Skin epidermis (tissue), 12 donors: ENCODE results near the gene LDLRAD3.

ENCODE experiments used
- H3K27ac ChIP-seq, 21 experiments: fragments of 200-600 bp; sonication (generic) in 11 of 21; one replicate each; pipeline ENCODE4 v1.5.0; 2020; ENCODE audit warnings: mild to moderate bottlenecking in 3 of 21, inconsistent platforms in 2 of 21, moderate library complexity in 2 of 21
- H3K4me3 ChIP-seq, 7 experiments: fragments of 200-600 bp; sonication (generic) in 2 of 7; one replicate each; pipeline ENCODE4 v1.5.0; 2020; ENCODE audit warnings: inconsistent platforms in 2 of 7, mild to moderate bottlenecking in 2 of 7, moderate library complexity in 1 of 7

LDLRAD3 gene

DNA sequence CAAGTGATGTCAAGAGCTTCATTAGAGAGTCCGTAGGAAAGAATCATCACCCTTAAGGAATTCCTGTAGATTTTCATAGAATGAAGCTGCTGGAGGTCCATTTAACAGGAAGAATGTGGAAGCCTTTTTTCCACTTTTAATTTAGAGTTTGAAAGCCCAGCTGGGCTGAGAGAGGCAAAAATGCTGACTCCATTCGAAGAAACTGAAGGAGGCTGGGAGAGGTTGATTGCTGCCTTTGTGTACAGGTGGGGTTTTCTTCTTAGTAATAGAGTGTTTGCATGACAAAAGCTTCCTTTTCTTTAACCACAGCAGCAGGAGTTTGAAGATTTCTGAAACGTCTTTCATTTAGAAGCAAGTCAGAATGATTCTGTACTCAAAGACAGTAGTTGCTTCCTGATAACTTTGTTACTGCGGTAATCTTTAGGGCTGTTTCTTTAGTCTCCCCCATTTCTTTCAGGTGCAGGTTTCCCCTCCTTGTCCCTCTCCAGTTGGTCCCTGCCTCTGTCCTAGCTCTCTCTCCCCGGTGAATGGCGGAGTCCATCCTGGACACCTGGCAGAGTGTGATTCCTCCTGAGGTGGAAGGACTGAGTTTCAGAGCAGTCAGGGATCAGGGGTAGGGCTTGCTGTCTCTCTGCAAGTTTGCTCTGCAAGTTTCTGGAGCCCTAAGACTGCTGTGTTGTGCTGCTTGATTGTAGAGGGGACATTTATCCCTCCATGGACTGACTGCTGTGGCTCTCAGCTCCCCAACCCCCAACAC, 166.2 kb downstream of the LDLRAD3 start:
- H3K27ac ChIP-seq = no peak overlapping the region

DNA sequence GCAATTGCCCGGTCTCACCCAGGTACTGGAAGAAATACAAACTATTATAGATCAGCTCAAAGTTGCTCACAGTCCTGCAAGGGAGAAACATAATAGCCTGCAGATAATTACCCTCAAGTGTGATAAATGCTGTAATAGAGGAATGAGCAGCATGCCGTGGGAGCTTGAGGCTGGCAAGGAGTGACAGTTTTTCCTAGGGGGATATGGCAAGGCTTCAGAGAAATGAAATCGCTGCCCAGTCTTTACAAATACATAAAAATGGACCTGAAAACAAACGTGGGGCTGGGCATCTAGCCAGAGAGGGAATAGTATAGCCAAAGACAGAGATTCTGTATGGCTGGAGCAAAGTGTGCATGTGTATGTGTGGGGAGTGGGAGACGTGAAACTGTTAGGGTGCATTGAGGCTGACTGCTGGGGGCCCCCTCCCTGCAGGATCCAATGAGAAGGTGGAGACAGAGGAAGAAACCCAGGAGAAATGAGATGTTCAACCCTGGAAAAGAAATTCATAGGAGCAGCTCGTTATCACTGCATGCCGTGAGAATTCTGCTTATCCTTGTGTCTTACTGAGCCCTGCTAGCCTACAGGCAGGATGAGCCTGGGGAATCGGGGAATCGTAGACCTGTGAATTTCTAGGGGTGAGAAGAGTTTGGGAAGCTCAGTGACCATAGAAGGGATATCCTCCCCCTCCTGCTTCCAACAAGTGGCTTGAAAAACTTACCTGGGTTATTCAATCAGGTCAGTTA, 167.0 kb downstream of the LDLRAD3 start:
- Histone ChIP-seq H3K4me3 (no peak overlapping the region), H3K27ac (no peak overlapping the region)

More for the DNA sequence above, 166.2 kb downstream of the LDLRAD3 start:
- H3K4me3 ChIP-seq = no peak overlapping the region

DNA sequence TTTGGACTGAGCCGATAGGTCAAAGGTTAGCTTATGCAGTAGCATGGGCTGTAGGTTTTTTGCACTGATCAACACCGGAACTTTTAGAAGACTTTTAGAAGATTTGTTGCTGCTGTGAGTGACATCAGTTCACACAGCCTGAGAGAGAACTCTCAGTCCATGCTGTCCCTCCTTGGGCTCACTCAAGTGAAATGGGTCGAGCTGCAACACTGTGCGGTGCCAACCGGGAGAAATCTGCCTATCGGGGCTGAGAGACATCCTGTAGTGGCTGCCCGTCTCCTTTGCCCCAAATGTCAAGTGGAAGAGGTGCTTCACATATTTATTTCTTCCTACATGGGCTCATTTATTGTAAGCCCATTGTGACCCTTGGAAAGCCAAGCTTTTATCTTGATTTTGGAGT, 170.2 kb downstream of the LDLRAD3 start:
- no peak overlapping the region for H3K27ac ChIP-seq
- H3K4me3 ChIP-seq = no peak overlapping the region

DNA sequence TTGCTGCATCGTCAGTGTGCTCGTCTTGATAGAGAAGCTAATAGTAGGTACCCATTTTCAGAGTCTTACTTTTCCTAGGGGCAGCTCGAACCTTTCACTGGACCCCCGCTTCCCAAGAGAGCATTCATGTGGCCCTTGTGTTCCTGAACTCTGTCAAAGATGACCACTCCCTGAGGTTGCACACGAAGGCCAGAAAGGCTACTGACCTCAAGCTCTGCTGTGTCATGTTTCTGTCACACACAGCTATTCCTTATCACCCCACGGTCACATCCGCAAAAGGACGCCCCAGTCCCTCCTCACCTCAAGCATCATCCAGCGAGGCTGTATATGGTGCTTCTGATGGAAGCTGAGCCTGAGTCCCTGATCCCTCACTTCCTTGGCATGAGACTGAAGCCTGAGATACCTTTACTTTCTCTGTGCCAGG, 171.5 kb downstream of the LDLRAD3 start:
- Histone ChIP-seq H3K27ac (peak overlapping the region in 1 of 21 experiments; percentile 9), H3K4me3 (no peak overlapping the region)

DNA sequence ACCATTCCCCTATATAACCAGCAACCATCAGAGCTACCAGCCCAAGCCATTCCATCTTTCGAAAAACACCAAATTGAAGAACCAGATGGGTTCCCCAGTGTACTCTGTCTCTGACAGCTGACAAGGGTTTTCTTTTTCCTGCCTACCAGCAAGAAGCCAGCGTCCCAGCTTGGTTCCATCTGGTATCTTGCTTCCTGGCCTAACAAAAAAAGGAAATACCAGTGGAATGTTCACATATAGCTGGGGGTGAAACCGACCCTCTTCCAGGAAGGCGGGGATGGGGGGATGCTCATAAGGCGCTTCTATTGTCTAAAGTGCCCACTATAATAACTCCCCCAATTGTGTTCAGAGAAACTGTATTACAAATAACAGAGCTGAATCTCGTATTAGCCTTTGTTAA, 172.3 kb downstream of the LDLRAD3 start:
- no peak overlapping the region for H3K4me3 ChIP-seq
- peak overlapping the region in 1 of 21 experiments; percentile 9 for H3K27ac ChIP-seq

DNA sequence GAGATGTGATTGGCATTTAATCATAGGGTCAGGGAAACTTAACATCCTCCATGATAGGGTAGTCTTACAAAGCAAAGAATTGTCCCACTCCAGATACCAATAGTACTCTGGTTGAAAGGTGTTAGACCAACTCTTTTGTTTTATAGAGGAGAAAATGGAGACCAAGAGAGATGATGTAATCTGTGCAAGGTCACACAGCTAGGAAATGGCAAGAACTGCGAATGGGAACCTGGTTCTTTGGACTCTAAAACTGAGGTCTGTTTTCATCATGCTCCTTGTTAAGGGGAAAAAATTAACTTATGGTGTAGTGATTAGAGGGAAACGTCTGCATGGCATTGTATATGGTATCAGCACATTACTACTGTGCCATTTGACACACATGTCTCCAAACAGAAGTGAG, 174.2 kb downstream of the LDLRAD3 start:
- Histone ChIP-seq H3K4me3 (no peak overlapping the region), H3K27ac (no peak overlapping the region)

DNA sequence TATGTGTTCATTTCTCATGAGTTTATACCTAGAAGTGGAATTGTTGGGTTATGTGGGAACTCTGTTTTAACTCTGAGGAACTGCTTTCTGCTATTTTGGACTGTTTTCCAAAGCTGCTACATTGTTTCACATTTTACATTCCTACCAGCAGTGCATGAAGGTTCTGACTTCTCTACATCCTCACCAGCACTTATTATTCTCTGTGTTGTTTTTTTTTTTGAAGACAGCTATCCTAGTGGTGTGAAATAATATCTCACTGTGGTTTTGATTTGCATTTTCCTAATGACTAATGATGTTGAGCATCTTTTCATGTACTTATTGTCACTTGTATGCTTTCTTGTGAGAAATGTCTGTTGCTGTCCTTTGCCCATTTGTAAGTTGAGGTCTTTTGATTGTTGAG, 175.4 kb downstream of the LDLRAD3 start:
- Histone ChIP-seq H3K4me3 (no peak overlapping the region), H3K27ac (no peak overlapping the region)

DNA sequence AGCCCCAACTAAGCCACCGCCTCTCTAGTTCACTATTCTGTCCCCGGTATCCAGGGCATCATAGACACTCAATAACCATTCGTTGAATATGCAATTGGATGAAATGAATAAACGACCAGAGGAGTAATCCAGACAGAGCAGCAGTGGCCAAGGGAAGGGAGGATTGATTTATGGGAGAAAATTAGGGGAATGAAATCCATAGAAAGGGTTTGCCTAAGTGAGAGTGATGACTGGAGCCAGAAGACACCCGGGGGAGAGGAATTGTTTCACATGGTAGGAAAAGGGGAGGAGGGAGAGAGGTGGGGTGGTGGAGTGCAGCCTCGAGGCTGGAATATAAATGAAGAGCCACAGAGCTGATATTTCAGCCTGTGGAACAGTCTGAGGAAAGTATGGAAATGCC, 177.2 kb downstream of the LDLRAD3 start:
- H3K4me3 ChIP-seq = no peak overlapping the region
- no peak overlapping the region for H3K27ac ChIP-seq

DNA sequence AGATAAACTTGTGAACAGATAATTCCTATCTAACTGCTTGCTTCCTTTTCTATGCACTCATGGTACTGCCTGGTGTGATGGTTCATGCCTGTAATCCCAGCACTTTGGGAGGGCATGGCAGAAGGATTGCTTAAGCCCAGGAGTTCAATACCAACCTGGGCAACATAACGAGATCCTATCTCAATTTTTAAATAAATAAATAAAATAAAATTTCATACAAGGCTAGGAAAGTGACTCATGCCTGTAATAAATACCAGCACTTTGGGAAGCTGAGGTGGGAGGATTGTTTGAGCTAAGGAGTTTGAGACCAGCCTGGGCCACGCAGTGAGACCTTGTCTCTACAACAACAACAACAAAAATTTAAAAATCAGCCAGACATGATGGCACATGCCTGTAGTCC, 178.8 kb downstream of the LDLRAD3 start:
- Histone ChIP-seq H3K27ac (no peak overlapping the region), H3K4me3 (no peak overlapping the region)

DNA sequence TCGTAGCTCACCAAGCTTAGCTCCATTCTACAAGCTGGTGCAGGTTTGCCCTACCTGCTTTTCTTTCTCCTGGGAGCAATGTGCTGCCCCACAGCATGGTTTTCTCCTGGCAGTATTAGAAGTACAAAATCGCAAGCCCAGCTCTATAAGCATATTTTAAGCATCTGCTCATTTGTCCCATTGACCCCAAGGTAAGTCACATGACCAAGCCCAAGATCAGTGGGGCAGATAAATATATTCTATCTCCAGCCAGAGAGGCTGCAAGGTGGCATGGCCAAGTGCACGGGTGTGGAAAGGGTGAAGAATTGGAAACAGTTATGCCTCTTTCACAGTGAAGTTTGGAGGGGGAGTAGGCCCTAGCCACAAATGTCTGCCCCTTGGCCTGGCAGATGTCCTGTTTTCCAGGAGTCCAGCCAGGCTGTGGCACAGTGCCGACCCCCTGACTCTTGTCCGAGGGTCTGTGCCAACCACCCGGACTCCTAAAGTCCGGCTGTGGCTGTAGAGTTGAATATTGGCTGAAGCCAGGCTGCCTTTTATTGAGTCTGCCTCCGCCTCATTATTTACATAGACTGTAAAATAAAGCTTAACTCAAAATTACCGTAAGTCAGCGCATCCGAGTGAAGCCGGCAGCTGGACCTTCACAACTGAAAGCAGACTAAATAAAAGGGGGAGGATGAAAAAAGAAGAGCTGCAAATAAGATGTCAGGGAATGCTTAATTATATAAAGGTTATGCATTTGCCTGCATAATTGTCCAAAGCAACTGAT, 179.7 kb downstream of the LDLRAD3 start:
- Histone ChIP-seq H3K27ac (no peak overlapping the region), H3K4me3 (no peak overlapping the region)

DNA sequence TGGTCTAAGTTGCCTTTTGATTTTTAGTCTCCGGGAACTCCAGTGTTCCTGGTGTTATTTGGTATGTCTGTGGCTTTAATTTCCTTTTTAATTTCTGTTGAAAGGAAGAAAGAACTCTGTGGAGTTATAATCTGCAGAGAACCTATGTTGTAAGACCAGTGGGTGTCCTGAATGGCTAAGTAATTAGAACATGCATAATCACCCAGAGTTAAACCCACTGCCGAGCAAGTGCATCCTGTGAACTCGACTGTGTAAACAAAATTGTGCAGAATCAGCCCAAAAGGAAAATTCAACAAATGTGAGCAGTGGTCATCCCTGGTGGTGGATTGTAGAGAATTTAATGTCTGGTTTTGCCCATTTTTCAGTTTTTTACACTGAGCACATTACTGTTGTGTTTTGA, 182.8 kb downstream of the LDLRAD3 start:
- Histone ChIP-seq H3K27ac (no peak overlapping the region), H3K4me3 (no peak overlapping the region)

DNA sequence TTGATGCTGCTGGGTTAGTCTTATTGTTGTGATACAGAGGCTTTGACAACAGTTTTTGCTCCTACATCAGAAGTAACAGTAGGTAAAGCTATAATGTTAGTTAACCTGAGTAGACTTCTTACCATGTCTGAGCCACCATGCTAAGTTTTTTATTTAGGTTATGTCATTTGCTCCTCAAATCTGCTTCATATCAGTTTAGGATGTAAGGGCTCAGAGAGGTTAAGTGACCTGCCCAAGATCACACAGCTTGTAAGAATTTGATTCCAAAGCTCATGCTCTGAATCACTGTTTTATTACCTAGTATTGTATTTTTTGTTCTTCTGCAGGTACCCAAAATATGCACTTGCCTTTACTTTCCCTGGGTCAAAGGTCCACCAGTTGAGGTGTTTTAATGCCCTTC, 183.7 kb downstream of the LDLRAD3 start:
- Histone ChIP-seq H3K4me3 (no peak overlapping the region), H3K27ac (no peak overlapping the region)

DNA sequence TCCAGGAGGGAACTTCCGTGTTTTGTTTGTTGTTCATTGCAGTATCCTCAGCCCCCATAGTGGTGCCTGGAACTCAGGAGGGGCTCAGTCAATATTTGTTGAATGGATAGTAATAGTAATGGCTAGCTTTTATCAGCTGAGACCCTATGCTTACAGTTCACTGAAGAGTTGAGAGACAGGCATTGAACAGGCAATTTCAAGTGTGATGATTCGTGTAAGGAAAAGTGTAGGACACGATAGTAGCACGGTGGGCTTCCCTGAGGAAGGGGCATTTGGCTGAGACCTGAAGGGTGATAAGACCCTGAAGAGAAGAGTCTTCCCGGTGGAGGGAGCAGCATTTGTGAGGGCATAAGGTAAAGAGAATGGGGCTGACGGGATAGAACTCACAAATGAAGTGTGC, 186.1 kb downstream of the LDLRAD3 start:
- Histone ChIP-seq H3K4me3 (no peak overlapping the region), H3K27ac (no peak overlapping the region)

DNA sequence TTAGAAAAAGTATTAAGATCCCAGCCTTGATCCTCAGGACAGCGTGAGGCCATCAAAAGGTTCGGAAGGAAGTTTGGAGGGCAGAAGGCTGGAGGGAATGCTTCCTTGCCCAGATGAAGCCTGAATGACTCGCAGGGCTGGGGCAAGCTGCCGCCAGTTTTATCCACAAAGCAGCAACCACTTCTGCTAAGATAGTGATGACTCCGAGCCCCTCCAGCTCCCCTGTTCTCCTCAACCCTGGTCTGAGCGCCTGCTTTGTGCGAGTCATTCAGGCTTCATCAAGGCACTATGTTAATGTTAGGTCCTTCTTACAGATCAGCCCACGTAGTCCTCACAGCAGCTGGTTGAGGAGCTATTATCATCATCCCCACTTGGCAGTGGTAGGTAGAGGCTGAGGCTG, 186.5 kb downstream of the LDLRAD3 start:
- Histone ChIP-seq H3K4me3 (no peak overlapping the region), H3K27ac (no peak overlapping the region)

DNA sequence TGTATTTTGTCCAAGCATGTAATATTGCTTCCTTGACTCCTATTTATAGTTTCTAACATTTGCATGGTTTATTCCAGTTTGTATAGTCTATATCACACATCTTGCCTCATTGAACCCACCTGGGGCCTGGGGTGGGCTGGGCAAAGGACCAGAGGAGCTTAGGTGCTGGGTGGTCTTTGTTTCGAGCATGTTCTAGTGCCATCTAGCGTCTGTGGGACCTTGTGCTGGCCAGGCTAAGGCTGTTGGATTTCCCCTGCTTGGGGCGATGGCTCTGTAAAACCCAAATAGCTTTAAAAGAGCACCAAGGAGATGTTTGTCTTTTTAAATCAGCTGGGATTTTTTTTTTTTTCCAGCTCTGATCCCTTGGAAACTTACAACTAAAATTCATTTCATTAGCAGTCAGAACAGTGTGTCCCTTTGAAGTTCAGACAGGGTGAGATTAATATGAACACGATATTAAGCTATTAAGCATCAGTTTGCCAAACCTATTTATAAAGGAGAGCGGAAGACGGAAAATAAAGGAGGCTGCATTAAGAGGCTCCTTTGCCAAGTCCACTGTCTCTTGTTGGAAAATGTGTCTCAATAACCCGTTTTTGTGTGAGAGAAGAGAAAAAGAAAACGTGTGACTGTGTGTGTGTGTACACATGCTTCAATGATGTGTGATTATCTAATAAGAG, 188.0 kb downstream of the LDLRAD3 start:
- Histone ChIP-seq H3K27ac (peak overlapping the region in 2 of 21 experiments; percentile 17 to 43), H3K4me3 (no peak overlapping the region)

DNA sequence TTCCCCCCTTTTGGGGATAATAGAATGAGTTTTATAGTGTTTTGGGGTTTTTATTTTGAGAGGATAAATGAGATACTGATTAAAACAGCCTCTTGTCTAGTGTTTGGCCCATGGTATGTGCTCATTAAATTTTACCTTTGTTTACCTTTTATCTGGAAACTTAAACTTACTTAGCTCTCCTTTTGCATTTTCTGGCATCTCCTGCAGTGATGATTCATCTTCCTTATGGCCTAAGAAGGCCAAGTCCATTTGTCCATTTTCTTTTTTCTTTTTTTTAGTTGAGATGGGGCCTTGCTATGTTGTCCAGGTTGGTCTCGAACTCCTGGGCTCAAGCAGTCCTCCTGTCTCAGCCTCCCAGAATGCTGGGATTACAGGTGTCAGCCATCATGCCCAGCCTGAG, 189.1 kb downstream of the LDLRAD3 start:
- Histone ChIP-seq H3K27ac (no peak overlapping the region), H3K4me3 (no peak overlapping the region)

DNA sequence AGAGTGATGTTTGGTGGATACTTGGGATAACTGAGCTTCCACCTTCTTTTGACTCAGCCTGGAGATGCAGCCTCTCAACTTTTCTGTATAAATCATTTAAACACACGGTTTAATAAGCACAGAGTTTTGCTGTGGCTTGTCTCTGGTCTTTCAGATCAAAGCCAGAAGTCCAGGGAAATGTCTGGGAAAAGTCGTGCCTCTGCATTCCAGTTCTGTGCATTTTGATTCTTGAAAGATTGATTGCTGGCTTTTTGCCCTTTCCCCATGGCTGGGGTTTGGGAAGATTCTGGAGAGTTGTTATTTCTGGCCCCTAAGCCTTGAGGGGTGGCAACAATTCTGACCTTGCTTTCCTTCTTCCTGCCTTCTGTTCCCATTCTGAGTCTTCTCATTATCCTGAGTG, 191.2 kb downstream of the LDLRAD3 start:
- Histone ChIP-seq H3K27ac (no peak overlapping the region), H3K4me3 (no peak overlapping the region)

DNA sequence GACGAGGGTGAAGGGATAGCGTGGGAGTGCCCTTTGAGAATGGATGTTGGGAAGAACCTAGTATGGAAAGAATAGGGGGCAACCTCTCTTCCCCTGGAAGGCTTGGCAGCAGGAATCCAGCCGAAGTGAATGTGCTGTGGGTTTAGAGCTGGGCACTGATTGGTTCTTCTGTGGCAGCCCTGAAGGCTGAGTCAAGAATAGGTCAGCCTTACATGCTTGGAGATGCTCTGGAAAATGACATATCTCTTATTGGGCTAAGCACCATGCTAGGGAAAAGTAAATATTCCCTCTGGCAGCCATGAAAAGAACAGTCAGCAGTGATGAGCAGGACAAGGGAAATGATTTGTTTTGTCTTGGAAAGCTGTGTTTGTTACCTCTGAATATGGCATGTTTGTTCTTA, 195.9 kb downstream of the LDLRAD3 start:
- Histone ChIP-seq H3K27ac (no peak overlapping the region), H3K4me3 (no peak overlapping the region)

DNA sequence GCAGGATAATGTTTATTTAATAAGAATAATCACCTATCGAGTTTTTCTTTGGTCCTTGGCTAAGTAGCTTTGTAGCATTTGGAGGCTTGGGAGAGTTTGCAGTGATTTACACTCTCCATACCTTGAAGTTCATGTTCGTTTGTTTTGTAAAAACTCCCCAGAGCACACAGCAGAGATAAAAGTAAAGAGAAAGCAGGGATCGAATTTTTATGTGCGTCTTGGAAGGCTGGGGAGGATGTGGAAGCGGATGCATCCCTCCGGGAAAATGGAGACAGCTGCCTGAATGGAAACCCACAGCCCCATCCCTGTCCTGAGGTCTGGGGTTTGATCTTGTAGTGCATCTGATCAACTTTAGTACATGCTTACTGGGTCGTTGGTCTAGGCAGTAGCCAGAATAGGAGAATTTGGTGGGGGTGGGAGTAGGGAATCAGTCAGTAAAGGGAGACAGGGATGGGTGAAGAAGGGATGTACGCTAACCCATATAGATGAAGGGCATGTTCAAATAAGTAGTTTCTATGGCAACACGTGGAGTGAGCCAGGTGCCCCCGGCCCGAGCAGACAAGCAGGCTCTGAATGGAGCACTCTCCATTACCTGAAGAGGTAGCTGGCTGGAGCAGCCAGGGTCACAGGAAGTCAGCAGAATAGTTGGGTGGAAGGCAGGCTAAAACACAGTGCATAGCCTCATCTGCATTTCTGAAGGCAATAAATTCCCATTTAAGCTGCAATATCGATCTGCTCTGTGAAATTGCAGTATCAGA, 197.5 kb downstream of the LDLRAD3 start:
- no peak overlapping the region for H3K27ac ChIP-seq
- H3K4me3 ChIP-seq = no peak overlapping the region
